KMS-11 (cell line): ENCODE data around the gene POGZ.

Source experiments
- H2AFZ ChIP-seq: fragments of 200-600 bp; sonication (generic); 2 replicates; pipeline ENCODE4 v1.6.1; 2016; ENCODE audit warnings: antibody characterized with exemption, mixed run types, low read depth
- H3K27ac ChIP-seq: fragments of 200-600 bp; sonication (generic); 2 replicates; pipeline ENCODE4 v1.6.1; 2016; ENCODE audit warnings: mild to moderate bottlenecking, mixed run types
- H3K27me3 ChIP-seq: fragments of 200-600 bp; sonication (generic); 2 replicates; pipeline ENCODE4 v1.6.1; 2017; ENCODE audit warnings: mild to moderate bottlenecking, low read depth, mixed run types, moderate library complexity; ENCODE audit not compliant: insufficient read depth
- H3K36me3 ChIP-seq: fragments of 200-600 bp; sonication (generic); 2 replicates; pipeline ENCODE4 v1.6.1; 2017; ENCODE audit warnings: mild to moderate bottlenecking, mixed run types; ENCODE audit not compliant: insufficient read depth
- H3K4me1 ChIP-seq: fragments of 200-600 bp; sonication (generic); 2 replicates; pipeline ENCODE4 v1.6.1; 2016; ENCODE audit warnings: mild to moderate bottlenecking, low read depth, mixed run types; ENCODE audit not compliant: poor library complexity, severe bottlenecking
- H3K4me2 ChIP-seq: fragments of 200-600 bp; sonication (generic); 2 replicates; pipeline ENCODE4 v1.7.0; 2016; ENCODE audit warnings: mild to moderate bottlenecking, mixed run types
- H3K4me3 ChIP-seq: fragments of 200-600 bp; sonication (generic); IDR thresholded peaks from 2 replicates; pipeline ENCODE4 v1.6.1; 2017; ENCODE audit warnings: low read depth, low read length, mixed read lengths; ENCODE audit not compliant: insufficient read depth
- H3K79me2 ChIP-seq: fragments of 200-600 bp; sonication (generic); 2 replicates; pipeline ENCODE4 v1.6.1; 2016; ENCODE audit warnings: low read depth, mixed run types; ENCODE audit not compliant: insufficient read depth
- H3K9ac ChIP-seq: fragments of 200-600 bp; sonication (generic); 2 replicates; pipeline ENCODE4 v1.6.1; 2016; ENCODE audit warnings: mild to moderate bottlenecking, mixed run types
- H4K20me1 ChIP-seq: fragments of 200-600 bp; sonication (generic); 2 replicates; pipeline ENCODE4 v1.6.1; 2016; ENCODE audit warnings: mild to moderate bottlenecking, mixed run types; ENCODE audit not compliant: insufficient read depth
- TF ChIP-seq, protein P1 (sequence below): fragments of 200-600 bp; sonication (generic); conservative IDR thresholded peaks from 2 replicates; pipeline ENCODE4 v1.6.1; 2017; ENCODE audit warnings: low read depth, mild to moderate bottlenecking, antibody characterized with exemption, low read length, moderate library complexity, mixed read lengths

Gene POGZ

GRCh38 chr1:151416231-151416630 is 43.1 kb downstream of the POGZ start:
- Histone ChIP-seq H3K4me2 (no peak overlapping the region), H3K4me3 (no peak overlapping the region), H4K20me1 (no peaks in the 10 kb centered on the region), H3K9ac (no peak overlapping the region), H3K27ac (no peak overlapping the region), H3K36me3 (peaks cover 11% of the 10 kb centered on the region; the same call in 1 of the 2 replicates), H2AFZ (no peak overlapping the region), H3K4me1 (no peaks in the 10 kb centered on the region), H3K27me3 (no peaks in the 10 kb centered on the region), H3K79me2 (no peaks in the 10 kb centered on the region)
- TF ChIP-seq, protein P1, sequence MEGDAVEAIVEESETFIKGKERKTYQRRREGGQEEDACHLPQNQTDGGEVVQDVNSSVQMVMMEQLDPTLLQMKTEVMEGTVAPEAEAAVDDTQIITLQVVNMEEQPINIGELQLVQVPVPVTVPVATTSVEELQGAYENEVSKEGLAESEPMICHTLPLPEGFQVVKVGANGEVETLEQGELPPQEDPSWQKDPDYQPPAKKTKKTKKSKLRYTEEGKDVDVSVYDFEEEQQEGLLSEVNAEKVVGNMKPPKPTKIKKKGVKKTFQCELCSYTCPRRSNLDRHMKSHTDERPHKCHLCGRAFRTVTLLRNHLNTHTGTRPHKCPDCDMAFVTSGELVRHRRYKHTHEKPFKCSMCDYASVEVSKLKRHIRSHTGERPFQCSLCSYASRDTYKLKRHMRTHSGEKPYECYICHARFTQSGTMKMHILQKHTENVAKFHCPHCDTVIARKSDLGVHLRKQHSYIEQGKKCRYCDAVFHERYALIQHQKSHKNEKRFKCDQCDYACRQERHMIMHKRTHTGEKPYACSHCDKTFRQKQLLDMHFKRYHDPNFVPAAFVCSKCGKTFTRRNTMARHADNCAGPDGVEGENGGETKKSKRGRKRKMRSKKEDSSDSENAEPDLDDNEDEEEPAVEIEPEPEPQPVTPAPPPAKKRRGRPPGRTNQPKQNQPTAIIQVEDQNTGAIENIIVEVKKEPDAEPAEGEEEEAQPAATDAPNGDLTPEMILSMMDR, result no peak

GRCh38 chr1:151411884-151412283 is 47.4 kb downstream of the POGZ start:
- Histone ChIP-seq H3K79me2 (no peaks in the 10 kb centered on the region; the same call in 1 of the 2 replicates), H3K4me1 (peaks cover 7% of the 10 kb centered on the region), H3K9ac (no peak overlapping the region), H3K27me3 (no peaks in the 10 kb centered on the region), H3K36me3 (peaks cover 23% of the 10 kb centered on the region; the same call in 1 of the 2 replicates), H4K20me1 (no peaks in the 10 kb centered on the region), H2AFZ (no peak overlapping the region), H3K4me3 (no peak overlapping the region), H3K4me2 (no peak overlapping the region), H3K27ac (no peak overlapping the region)
- TF ChIP-seq, protein P1, result no peak

DNA sequence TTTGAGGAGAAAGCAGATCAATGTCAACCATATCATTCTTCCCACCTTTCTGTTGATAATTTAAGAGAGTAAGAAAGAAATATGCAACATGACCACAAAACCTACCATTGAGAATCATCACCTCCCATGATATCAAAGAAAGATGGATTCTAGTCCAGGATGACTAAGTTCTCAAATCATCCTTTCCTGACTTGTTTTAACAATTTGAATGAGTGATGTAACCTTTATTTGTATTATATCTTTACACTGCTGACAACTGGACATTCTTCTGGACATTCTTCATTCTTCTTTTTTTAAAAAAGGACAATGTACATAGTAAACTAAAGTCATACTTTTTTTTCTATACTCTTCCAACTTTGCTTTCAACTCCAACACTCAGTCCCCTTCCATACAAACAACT is 50.4 kb downstream of the POGZ start:
- Histone ChIP-seq H3K79me2 (peaks cover under 1% of the 10 kb centered on the region; the same call in 1 of the 2 replicates), H2AFZ (no peak overlapping the region), H3K27ac (no peak overlapping the region), H3K4me1 (peaks cover 37% of the 10 kb centered on the region), H3K4me3 (no peak overlapping the region), H3K27me3 (no peaks in the 10 kb centered on the region), H3K36me3 (peaks cover 33% of the 10 kb centered on the region; the same call in 1 of the 2 replicates), H3K4me2 (no peak overlapping the region), H3K9ac (no peak overlapping the region), H4K20me1 (no peaks in the 10 kb centered on the region)
- TF ChIP-seq, protein P1, result no peak

GRCh38 chr1:151407304-151407703 is 52.0 kb downstream of the POGZ start:
- Histone ChIP-seq H3K27me3 (no peaks in the 10 kb centered on the region), H3K4me3 (no peak overlapping the region), H3K36me3 (peaks cover 37% of the 10 kb centered on the region; the same call in 1 of the 2 replicates), H4K20me1 (no peaks in the 10 kb centered on the region), H3K27ac (no peak overlapping the region), H3K79me2 (peaks cover 16% of the 10 kb centered on the region), H2AFZ (no peak overlapping the region), H3K9ac (no peak overlapping the region), H3K4me2 (no peak overlapping the region), H3K4me1 (peaks cover 53% of the 10 kb centered on the region)
- TF ChIP-seq, protein P1, result no peak
